ENCODE measurements around the gene DZIP1L.

Gene DZIP1L

GRCh38 chr3:138054057-138054456 is 61.4 kb downstream of the DZIP1L start:
- no peak for TF ChIP-seq CTCF (IDR thresholded peaks at IDR 0.05; ENCODE audit: control extremely low read depth, extremely low read depth, low read depth, missing control alignments)
- ChIA-PET POLR2A (no interaction called here), CTCF (interaction anchor here (0.8 to 3.2 kb wide), 6 partner anchors 9 to 1022 kb away, joined by 3 to 29 read pairs (median 6); no protein-coding TSS in a partner anchor)
- DNase-seq (ENCODE audit: extremely low spot score), result no peak

- ChIA-PET POLR2A (no interaction called here), CTCF (interaction anchor here (0.7 to 3.2 kb wide), 40 partner anchors 9 to 1977 kb away, joined by 3 to 29 read pairs (median 5); no protein-coding TSS in a partner anchor)
- peak; percentile 42 for DNase-seq (ENCODE audit: extremely low spot score)
- TF ChIP-seq CTCF (IDR thresholded peaks at IDR 0.05; ENCODE audit: control extremely low read depth, extremely low read depth, low read depth, missing control alignments), result peak; percentile 88
Measured at GRCh38 chr3:138051947-138052802, 63.2 kb downstream of the DZIP1L start.

- POLR2A ChIA-PET, result no interaction called here
- TF ChIP-seq CTCF (IDR thresholded peaks at IDR 0.05; ENCODE audit: control extremely low read depth, extremely low read depth, low read depth, missing control alignments), result no peak
- CTCF ChIA-PET, result interaction anchor here (1.0 to 1.9 kb wide), 6 partner anchors 10 to 939 kb away, joined by 3 to 6 read pairs (median 4); no protein-coding TSS in a partner anchor
- no peak for DNase-seq (ENCODE audit: extremely low spot score)
Measured at GRCh38 chr3:138049157-138049919, 66.1 kb downstream of the DZIP1L start.

DNA sequence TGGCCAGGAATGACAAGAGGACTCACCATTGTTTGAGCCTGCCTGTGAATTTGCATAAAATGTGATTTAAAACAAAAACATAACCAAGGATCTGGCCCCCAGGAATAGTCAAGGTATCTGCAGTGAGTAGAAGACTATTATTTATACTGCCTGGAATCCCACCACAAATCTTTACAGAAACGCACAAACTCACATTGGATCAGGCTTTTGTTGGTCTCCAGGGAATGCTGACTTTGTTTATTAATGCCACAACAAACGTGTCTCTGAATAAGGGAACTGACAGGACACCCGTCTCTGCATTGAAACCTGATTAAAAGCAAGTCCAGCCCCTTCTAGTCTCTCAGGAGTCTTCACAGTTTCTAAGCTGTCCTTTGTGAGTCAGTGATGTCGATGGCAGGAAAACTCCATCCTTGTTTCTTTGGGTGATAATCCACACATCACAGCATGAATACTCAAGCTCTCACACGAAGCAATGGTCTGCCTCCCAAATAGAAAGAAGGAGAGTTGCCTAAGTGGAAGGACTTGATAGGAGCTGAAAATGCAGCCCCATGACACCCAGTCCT is 67.7 kb downstream of the DZIP1L start:
- ChIA-PET POLR2A (no interaction called here), CTCF (interaction anchor here (0.7 to 5.1 kb wide), 10 partner anchors 8 to 942 kb away, joined by 3 to 44 read pairs (median 4); no protein-coding TSS in a partner anchor)
- no peak for DNase-seq (ENCODE audit: extremely low spot score)
- TF ChIP-seq CTCF (IDR thresholded peaks at IDR 0.05; ENCODE audit: control extremely low read depth, extremely low read depth, low read depth, missing control alignments), result no peak

DNA sequence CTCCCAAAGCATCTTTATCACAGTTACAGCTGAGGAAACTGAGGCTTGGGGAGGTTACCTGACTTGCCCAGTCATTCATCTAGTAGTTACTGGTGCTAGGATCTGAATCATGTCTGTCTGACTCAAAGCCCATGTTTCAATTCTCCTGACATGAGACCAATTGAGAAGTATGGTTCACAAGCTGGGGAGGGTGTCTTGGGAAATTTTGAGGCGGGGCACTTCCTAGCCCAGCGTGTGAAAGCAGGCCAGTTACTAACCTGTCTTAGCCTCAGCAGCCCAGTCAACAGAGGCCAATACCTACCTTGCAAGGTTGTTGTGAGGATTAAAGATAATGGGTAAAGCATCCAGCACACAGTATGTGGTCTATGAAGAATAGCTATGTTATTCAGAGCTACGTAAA is 68.5 kb downstream of the DZIP1L start:
- no peak for DNase-seq (ENCODE audit: extremely low spot score)
- POLR2A ChIA-PET, result no interaction called here
- CTCF ChIA-PET, result interaction anchor here (0.9 to 5.1 kb wide), 8 partner anchors 9 to 941 kb away, joined by 3 to 44 read pairs (median 6); no protein-coding TSS in a partner anchor

More for the DNA sequence above, 68.5 kb downstream of the DZIP1L start:
- no peak for TF ChIP-seq CTCF (IDR thresholded peaks at IDR 0.05; ENCODE audit: control extremely low read depth, extremely low read depth, low read depth, missing control alignments)

Data from GM10248 (cell line).